Measurements from ENCODE around the gene SLC11A1.

Gene SLC11A1

GRCh38 chr2:218381916-218382366 lies at the start of gene SLC11A1:
TSS of gene SLC11A1 (plus strand) at chr2:218382273. CDS start at chr2:218382369, 96 bp downstream.
- no peak within 1 kb of the TSS for H3K4me3 ChIP-seq (ENCODE audit: severe bottlenecking)
- DNase-seq (ENCODE audit: low spot score), result no peak
- no peak for ATAC-seq (ENCODE audit: low read depth)
- no peaks in the 10 kb centered on the region for H3K27me3 ChIP-seq (ENCODE audit: insufficient read depth, poor library complexity, severe bottlenecking)
- TF ChIP-seq, protein P1, sequence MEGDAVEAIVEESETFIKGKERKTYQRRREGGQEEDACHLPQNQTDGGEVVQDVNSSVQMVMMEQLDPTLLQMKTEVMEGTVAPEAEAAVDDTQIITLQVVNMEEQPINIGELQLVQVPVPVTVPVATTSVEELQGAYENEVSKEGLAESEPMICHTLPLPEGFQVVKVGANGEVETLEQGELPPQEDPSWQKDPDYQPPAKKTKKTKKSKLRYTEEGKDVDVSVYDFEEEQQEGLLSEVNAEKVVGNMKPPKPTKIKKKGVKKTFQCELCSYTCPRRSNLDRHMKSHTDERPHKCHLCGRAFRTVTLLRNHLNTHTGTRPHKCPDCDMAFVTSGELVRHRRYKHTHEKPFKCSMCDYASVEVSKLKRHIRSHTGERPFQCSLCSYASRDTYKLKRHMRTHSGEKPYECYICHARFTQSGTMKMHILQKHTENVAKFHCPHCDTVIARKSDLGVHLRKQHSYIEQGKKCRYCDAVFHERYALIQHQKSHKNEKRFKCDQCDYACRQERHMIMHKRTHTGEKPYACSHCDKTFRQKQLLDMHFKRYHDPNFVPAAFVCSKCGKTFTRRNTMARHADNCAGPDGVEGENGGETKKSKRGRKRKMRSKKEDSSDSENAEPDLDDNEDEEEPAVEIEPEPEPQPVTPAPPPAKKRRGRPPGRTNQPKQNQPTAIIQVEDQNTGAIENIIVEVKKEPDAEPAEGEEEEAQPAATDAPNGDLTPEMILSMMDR (IDR thresholded peaks at IDR 0.05; ENCODE audit: poor library complexity, severe bottlenecking), result no peak
- peaks cover 11% of the 10 kb centered on the region for H3K4me1 ChIP-seq (ENCODE audit: insufficient read depth, poor library complexity, severe bottlenecking)
- no peak within 1 kb of the TSS for H3K27ac ChIP-seq (ENCODE audit: poor library complexity, severe bottlenecking)
- H3K36me3 ChIP-seq (ENCODE audit: low read depth), result no peaks in the 10 kb centered on the region
- H3K9me3 ChIP-seq (ENCODE audit: severe bottlenecking), result no peaks in the 10 kb centered on the region

DNA sequence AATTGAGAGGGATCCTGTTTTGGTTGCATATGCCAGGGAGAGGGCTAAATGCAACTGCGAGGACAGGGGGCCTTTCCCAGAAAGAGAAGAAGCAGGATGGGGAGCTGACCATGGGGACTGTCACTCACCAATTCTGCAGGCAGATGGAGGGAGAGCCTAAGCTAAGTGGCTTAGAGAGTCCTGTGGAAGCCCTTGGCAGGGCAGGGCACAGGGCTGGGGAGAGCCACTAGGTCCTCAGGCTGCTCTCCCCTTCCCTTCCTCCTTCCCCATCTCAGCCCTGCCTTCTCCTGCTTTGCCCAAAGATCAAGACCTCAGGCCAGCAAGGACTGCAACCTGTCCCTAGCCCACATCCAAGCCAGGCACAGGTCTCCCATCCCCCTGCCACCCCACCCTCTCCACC lies 49.8 kb upstream of the SLC11A1 start:
- DNase-seq (ENCODE audit: low spot score) (no peak), ATAC-seq (ENCODE audit: low read depth) (peak; percentile 27; the same call in 1 of the 3 replicates)
- H3K4me3 ChIP-seq (ENCODE audit: severe bottlenecking), result no peak overlapping the region
- no peak overlapping the region for H3K27ac ChIP-seq (ENCODE audit: poor library complexity, severe bottlenecking)
- H3K36me3 ChIP-seq (ENCODE audit: low read depth), result no peaks in the 10 kb centered on the region
- H3K4me1 ChIP-seq (ENCODE audit: insufficient read depth, poor library complexity, severe bottlenecking), result no peaks in the 10 kb centered on the region
- TF ChIP-seq, protein P1 (IDR thresholded peaks at IDR 0.05; ENCODE audit: poor library complexity, severe bottlenecking), result no peak
- H3K27me3 ChIP-seq (ENCODE audit: insufficient read depth, poor library complexity, severe bottlenecking), result no peaks in the 10 kb centered on the region
- H3K9me3 ChIP-seq (ENCODE audit: severe bottlenecking), result no peaks in the 10 kb centered on the region

GRCh38 chr2:218332920-218333645 lies 49.0 kb upstream of the SLC11A1 start:
- TF ChIP-seq, protein P1 (IDR thresholded peaks at IDR 0.05; ENCODE audit: poor library complexity, severe bottlenecking), result no peak
- DNase-seq (ENCODE audit: low spot score), result no peak
- H3K4me1 ChIP-seq (ENCODE audit: insufficient read depth, poor library complexity, severe bottlenecking), result no peaks in the 10 kb centered on the region

GRCh38 chr2:218334531-218334930 lies 47.5 kb upstream of the SLC11A1 start:
- no peaks in the 10 kb centered on the region for H3K9me3 ChIP-seq (ENCODE audit: severe bottlenecking)
- no peaks in the 10 kb centered on the region for H3K27me3 ChIP-seq (ENCODE audit: insufficient read depth, poor library complexity, severe bottlenecking)
- ATAC-seq (ENCODE audit: low read depth) (no peak), DNase-seq (ENCODE audit: low spot score) (no peak)
- TF ChIP-seq, protein P1 (IDR thresholded peaks at IDR 0.05; ENCODE audit: poor library complexity, severe bottlenecking), result no peak
- H3K4me1 ChIP-seq (ENCODE audit: insufficient read depth, poor library complexity, severe bottlenecking), result no peaks in the 10 kb centered on the region
- no peaks in the 10 kb centered on the region for H3K36me3 ChIP-seq (ENCODE audit: low read depth)
- H3K4me3 ChIP-seq (ENCODE audit: severe bottlenecking), result no peak overlapping the region
- H3K27ac ChIP-seq (ENCODE audit: poor library complexity, severe bottlenecking), result no peak overlapping the region

More at GRCh38 chr2:218332920-218333645, 49.0 kb upstream of the SLC11A1 start:
- Histone ChIP-seq H3K4me3 (ENCODE audit: severe bottlenecking) (no peak overlapping the region), H3K27ac (ENCODE audit: poor library complexity, severe bottlenecking) (no peak overlapping the region), H3K9me3 (ENCODE audit: severe bottlenecking) (no peaks in the 10 kb centered on the region), H3K27me3 (ENCODE audit: insufficient read depth, poor library complexity, severe bottlenecking) (no peaks in the 10 kb centered on the region), H3K36me3 (ENCODE audit: low read depth) (no peaks in the 10 kb centered on the region)
- no peak for ATAC-seq (ENCODE audit: low read depth)

- no peak for DNase-seq (ENCODE audit: low spot score)
- Histone ChIP-seq H3K36me3 (ENCODE audit: low read depth) (no peaks in the 10 kb centered on the region), H3K4me3 (ENCODE audit: severe bottlenecking) (no peak overlapping the region), H3K9me3 (ENCODE audit: severe bottlenecking) (no peaks in the 10 kb centered on the region), H3K27ac (ENCODE audit: poor library complexity, severe bottlenecking) (no peak overlapping the region), H3K27me3 (ENCODE audit: insufficient read depth, poor library complexity, severe bottlenecking) (no peaks in the 10 kb centered on the region), H3K4me1 (ENCODE audit: insufficient read depth, poor library complexity, severe bottlenecking) (no peaks in the 10 kb centered on the region)
- no peak for ATAC-seq (ENCODE audit: low read depth)
- TF ChIP-seq, protein P1 (IDR thresholded peaks at IDR 0.05; ENCODE audit: poor library complexity, severe bottlenecking), result no peak
These were observed 41.4 kb upstream of the SLC11A1 start for GRCh38 chr2:218340656-218341055.
